ENCODE data around the gene HECW1. TPM values are rescaled to one million over a fixed set of nuclear protein-coding genes. Genes with fewer than 3 reads are reported as not detected.

HECW1 gene
- polyA plus RNA-seq, 1 donor from 2014 or later = not detected

- Mint-ChIP-seq H3K27ac (no peak overlapping the region), H3K27me3 (peaks cover 6% of the 10 kb centered on the region), H3K4me3 (no peak overlapping the region)
Observed at GRCh38 chr7:43377196-43377960, 264.9 kb downstream of the HECW1 start.

GRCh38 chr7:43379210-43379609, 266.8 kb downstream of the HECW1 start:
- Mint-ChIP-seq H3K27me3 (peaks cover 2% of the 10 kb centered on the region), H3K9me3 (peaks cover 0 to 7% (median 0%) of the 10 kb centered on the region in 3 donors), H3K36me3 (no peaks in the 10 kb centered on the region), H3K4me1 (no peaks in the 10 kb centered on the region), H3K27ac (no peak overlapping the region), H3K4me3 (no peak overlapping the region)

More at GRCh38 chr7:43377196-43377960, 264.9 kb downstream of the HECW1 start:
- Mint-ChIP-seq H3K36me3 (no peaks in the 10 kb centered on the region), H3K9me3 (peaks cover 0 to 2% (median 0%) of the 10 kb centered on the region in 3 donors), H3K4me1 (peaks cover 0 to 2% (median 0%) of the 10 kb centered on the region in 3 donors)

GRCh38 chr7:43384616-43385308, 272.3 kb downstream of the HECW1 start:
- H3K9me3 Mint-ChIP-seq = peaks cover 0 to 7% (median 5%) of the 10 kb centered on the region in 3 donors
- no peaks in the 10 kb centered on the region for H3K36me3 Mint-ChIP-seq
- H3K27me3 Mint-ChIP-seq = peaks cover 9% of the 10 kb centered on the region
- H3K27ac Mint-ChIP-seq = no peak overlapping the region
- H3K4me1 Mint-ChIP-seq = no peaks in the 10 kb centered on the region
- H3K4me3 Mint-ChIP-seq = no peak overlapping the region

- Mint-ChIP-seq H3K4me3 (no peak overlapping the region), H3K9me3 (peaks cover 0 to 7% (median 5%) of the 10 kb centered on the region in 3 donors), H3K4me1 (no peaks in the 10 kb centered on the region), H3K36me3 (no peaks in the 10 kb centered on the region), H3K27me3 (peaks cover 9% of the 10 kb centered on the region), H3K27ac (peak overlapping the region in 1 of 3 donors; percentile 63)
Observed at GRCh38 chr7:43385309-43385680, 272.8 kb downstream of the HECW1 start.

- Mint-ChIP-seq H3K9me3 (peaks cover 0 to 7% (median 5%) of the 10 kb centered on the region in 3 donors), H3K4me1 (no peaks in the 10 kb centered on the region), H3K27ac (no peak overlapping the region), H3K4me3 (no peak overlapping the region), H3K36me3 (no peaks in the 10 kb centered on the region), H3K27me3 (peaks cover 9% of the 10 kb centered on the region)
Observed at GRCh38 chr7:43385856-43386255, 273.4 kb downstream of the HECW1 start.

GRCh38 chr7:43387932-43388331, 275.5 kb downstream of the HECW1 start:
- H3K36me3 Mint-ChIP-seq = no peaks in the 10 kb centered on the region
- no peaks in the 10 kb centered on the region for H3K4me1 Mint-ChIP-seq
- peaks cover 0 to 5% (median under 1%) of the 10 kb centered on the region in 3 donors for H3K9me3 Mint-ChIP-seq
- no peak overlapping the region for H3K27ac Mint-ChIP-seq
- no peak overlapping the region for H3K4me3 Mint-ChIP-seq
- H3K27me3 Mint-ChIP-seq = peaks cover 9% of the 10 kb centered on the region

- peaks cover 0 to 8% (median 0%) of the 10 kb centered on the region in 3 donors for H3K9me3 Mint-ChIP-seq
- H3K27me3 Mint-ChIP-seq = peaks cover 14% of the 10 kb centered on the region
- H3K27ac Mint-ChIP-seq = no peak overlapping the region
- H3K4me3 Mint-ChIP-seq = no peak overlapping the region
- H3K4me1 Mint-ChIP-seq = no peaks in the 10 kb centered on the region
- H3K36me3 Mint-ChIP-seq = no peaks in the 10 kb centered on the region
Observed at GRCh38 chr7:43390576-43390975, 278.1 kb downstream of the HECW1 start.

- Mint-ChIP-seq H3K4me1 (no peaks in the 10 kb centered on the region), H3K4me3 (no peak overlapping the region), H3K36me3 (no peaks in the 10 kb centered on the region), H3K9me3 (peaks cover 0 to 4% (median 0%) of the 10 kb centered on the region in 3 donors), H3K27me3 (peaks cover 11% of the 10 kb centered on the region), H3K27ac (no peak overlapping the region)
Observed at GRCh38 chr7:43391518-43391917, 279.1 kb downstream of the HECW1 start.

- no peaks in the 10 kb centered on the region for H3K36me3 Mint-ChIP-seq
- H3K27me3 Mint-ChIP-seq = peaks cover 21% of the 10 kb centered on the region
- no peak overlapping the region for H3K4me3 Mint-ChIP-seq
- peaks cover 0 to 4% (median 0%) of the 10 kb centered on the region in 3 donors for H3K9me3 Mint-ChIP-seq
- H3K4me1 Mint-ChIP-seq = no peaks in the 10 kb centered on the region
- H3K27ac Mint-ChIP-seq = no peak overlapping the region
Observed at GRCh38 chr7:43392638-43393330, 280.3 kb downstream of the HECW1 start.

- Mint-ChIP-seq H3K9me3 (peaks cover 0 to 4% (median 0%) of the 10 kb centered on the region in 3 donors), H3K36me3 (no peaks in the 10 kb centered on the region), H3K4me3 (no peak overlapping the region), H3K27ac (no peak overlapping the region), H3K27me3 (peaks cover 20% of the 10 kb centered on the region), H3K4me1 (no peaks in the 10 kb centered on the region)
Observed at GRCh38 chr7:43394441-43395130, 282.1 kb downstream of the HECW1 start.

GRCh38 chr7:43395351-43395750, 282.9 kb downstream of the HECW1 start:
- H3K4me1 Mint-ChIP-seq = no peaks in the 10 kb centered on the region
- H3K27me3 Mint-ChIP-seq = peaks cover 23% of the 10 kb centered on the region
- no peak overlapping the region for H3K4me3 Mint-ChIP-seq
- H3K36me3 Mint-ChIP-seq = no peaks in the 10 kb centered on the region
- peaks cover 0 to 4% (median 3%) of the 10 kb centered on the region in 3 donors for H3K9me3 Mint-ChIP-seq
- no peak overlapping the region for H3K27ac Mint-ChIP-seq

- Mint-ChIP-seq H3K27me3 (peaks cover 24% of the 10 kb centered on the region), H3K9me3 (peaks cover 0 to 4% (median 4%) of the 10 kb centered on the region in 3 donors)
Observed at GRCh38 chr7:43396187-43396740, 283.8 kb downstream of the HECW1 start.

GRCh38 chr7:43398831-43399230, 286.4 kb downstream of the HECW1 start:
- Mint-ChIP-seq H3K4me1 (no peaks in the 10 kb centered on the region), H3K27me3 (peaks cover 29% of the 10 kb centered on the region), H3K9me3 (peaks cover 0 to 4% (median 4%) of the 10 kb centered on the region in 3 donors), H3K36me3 (no peaks in the 10 kb centered on the region), H3K27ac (no peak overlapping the region), H3K4me3 (no peak overlapping the region)

More at GRCh38 chr7:43396187-43396740, 283.8 kb downstream of the HECW1 start:
- no peaks in the 10 kb centered on the region for H3K4me1 Mint-ChIP-seq
- no peak overlapping the region for H3K4me3 Mint-ChIP-seq
- H3K36me3 Mint-ChIP-seq = no peaks in the 10 kb centered on the region
- H3K27ac Mint-ChIP-seq = no peak overlapping the region

GRCh38 chr7:43405948-43406347, 293.5 kb downstream of the HECW1 start:
- H3K36me3 Mint-ChIP-seq = no peaks in the 10 kb centered on the region
- no peaks in the 10 kb centered on the region for H3K9me3 Mint-ChIP-seq
- no peaks in the 10 kb centered on the region for H3K4me1 Mint-ChIP-seq
- no peak overlapping the region for H3K27ac Mint-ChIP-seq
- H3K27me3 Mint-ChIP-seq = peaks cover 6% of the 10 kb centered on the region
- H3K4me3 Mint-ChIP-seq = no peak overlapping the region
